Activated CD4-positive, alpha-beta T cell treated with anti-CD3 and anti-CD28 coated beads for 48 hours (primary cell): ENCODE results near the gene RAB6A.
"Not testable (repeated sequence)": the region's sequence is repeated elsewhere in the genome, so short reads cannot be mapped to it uniquely, and the experiment has no call there.

Experiments used
- DNase-seq: peaks from one replicate; pipeline ENCODE4 v3.0.0-alpha.2; 2020

The RAB6A gene

DNA sequence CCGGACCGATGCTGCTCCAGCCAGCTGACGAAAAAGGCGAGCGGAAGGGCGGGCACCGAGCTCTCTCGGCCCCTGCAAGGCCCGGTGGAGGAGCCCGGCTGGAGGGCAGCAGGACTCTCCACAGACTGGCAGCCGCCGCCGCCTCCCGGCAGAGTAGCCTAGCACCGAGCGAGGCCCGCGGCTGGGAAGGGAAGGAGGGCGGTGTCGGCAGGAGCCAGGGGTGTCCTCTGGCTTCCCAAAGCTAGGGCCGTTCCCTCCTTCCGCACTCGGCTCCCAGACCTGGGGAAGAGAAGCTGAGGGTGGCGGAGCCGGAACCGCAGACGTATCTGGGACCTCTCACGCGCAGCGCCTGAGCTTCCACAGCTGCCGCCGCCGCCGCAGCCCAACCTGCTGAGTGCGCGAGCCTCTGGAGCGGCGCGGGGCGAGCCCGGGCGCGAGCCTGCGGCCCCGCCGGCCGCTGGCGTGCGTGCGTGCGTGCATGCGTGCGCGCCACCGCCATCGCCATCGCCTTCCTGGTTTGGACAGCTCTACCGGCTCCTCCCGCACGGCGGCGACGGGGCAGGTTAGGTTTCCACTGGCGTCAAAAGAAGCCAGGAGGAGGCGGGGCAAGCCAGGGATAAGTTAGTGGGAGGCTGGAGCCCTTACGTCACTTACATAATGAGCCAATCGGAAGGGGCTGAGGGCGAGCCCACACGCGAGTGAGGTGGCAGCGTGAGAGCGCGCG is at the start of gene RAB6A:
TSS of gene RAB6A (minus strand) at position 396 of the 724 bp plus-strand sequence. CDS start 439 bp downstream, outside the sequence.
- peak; percentile 100 for DNase-seq

DNA sequence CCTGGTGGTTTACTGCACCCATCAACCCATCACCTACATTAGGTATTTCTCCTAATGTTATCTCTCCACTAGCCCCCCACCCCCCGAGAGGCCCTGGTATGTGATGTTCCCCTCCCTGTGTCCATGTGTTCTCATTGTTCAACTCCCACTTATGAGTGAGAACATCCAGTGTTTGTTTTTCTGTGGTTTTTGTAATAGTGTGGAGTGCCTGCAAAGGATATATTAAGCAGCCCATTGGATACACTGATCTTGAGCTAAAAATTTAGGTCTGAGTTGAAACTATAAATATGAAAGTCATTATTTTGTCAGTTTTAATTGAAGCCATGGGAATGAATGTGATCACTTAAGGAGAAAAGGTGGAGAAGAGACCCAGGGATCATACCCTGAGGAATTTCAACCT is 49.8 kb upstream of the RAB6A start:
- no peak for DNase-seq

DNA sequence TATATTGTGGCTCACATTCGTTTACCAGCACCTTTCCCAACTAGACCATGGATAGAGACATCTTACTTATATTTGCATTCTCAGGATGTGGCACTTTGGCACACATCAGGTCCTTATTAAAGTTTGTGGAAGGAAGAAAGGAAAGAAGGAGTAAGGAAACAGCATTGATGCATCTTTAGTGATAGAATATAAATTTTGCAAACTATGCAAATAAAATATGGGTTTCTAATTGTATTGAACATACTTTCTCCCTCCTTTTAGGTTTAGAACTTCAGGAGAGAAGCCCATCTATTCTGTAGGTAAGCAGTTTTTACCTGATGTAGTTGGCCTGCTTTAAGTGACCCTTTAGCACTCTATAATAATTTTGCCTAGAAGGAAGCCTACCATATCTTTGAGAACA is 47.2 kb upstream of the RAB6A start:
- no peak for DNase-seq

DNA sequence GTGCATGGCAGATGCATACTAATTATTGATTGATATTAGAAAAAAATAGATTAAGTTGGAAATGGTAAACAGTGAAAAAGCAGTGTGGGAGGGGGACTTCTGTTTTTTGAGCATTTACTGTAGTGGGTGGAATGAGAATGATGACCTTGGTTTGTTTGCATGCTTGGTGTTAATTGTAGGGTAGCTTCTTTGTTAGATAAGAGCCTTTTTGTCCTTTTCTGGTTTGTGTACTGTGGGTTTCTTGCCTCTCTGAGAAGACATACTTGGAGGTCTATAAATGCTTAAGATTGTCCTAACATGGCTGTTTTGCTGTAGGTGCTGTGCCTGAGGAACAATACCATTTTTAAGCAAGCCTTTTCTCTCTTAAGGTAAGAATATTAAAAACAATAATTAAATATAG is 43.8 kb upstream of the RAB6A start:
- no peak for DNase-seq

DNA sequence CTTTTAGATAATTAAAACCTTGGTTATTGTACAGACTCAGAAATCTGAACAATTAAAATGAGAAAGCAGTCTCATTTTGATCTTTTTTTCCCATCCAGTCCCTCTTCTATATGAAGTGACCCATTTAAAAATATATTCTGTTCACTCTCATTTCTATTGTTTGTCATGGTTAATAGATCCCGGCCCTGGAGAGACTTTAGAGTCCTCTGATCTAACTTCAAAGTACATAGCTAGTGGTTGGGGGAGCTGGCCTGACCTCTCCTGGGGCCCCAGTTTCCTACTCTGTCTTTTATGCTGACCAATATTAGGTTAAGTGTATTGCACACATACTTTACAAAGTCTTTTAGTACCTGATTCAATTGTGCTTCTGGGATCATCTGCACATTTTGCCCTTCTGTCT is 40.3 kb upstream of the RAB6A start:
- no peak for DNase-seq

DNA sequence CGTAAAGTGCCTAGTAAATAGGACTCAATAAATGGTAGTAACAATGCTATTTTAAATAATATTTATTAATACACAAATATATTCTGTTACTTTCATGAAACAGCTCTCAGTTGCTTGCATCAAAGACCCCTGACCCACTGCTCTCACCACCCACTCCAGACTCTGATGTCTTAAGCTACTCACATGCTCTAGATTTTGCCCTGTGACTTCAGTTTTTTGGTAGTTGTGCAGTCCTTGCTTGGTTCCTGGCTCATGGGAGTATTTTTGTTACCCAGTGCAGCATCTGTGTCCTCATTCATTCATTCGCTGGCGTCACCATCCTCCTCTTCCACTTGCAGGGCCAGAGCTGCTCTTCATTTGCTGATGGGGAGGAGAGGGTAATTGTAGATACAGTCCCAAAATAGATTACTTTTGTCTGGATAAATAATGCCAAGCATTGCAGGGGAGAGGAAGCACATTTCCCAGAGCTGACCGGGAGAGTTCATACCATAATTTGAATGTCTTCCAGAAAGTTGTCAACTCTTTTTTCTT is 39.5 kb upstream of the RAB6A start:
- no peak for DNase-seq

DNA sequence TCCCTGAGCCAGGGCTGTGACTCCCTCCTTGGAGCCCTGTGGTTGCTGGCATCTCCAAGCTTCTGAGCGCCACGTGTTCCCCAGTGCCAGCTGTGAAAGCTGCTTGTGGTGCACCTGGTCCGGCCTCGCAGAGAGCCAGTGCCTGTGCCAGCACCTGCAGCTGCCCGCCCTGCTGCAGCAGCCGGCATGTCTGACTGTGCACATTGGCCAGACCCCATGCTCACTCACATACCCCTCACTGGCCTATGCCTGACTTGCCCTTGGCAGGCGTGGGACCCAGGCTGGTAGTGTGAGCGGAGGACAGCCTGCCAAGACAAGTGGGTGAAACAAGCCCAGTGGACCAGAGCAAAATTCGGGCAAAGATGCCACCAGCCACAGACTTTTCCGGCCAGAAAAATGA is 36.6 kb upstream of the RAB6A start:
- no peak for DNase-seq

DNA sequence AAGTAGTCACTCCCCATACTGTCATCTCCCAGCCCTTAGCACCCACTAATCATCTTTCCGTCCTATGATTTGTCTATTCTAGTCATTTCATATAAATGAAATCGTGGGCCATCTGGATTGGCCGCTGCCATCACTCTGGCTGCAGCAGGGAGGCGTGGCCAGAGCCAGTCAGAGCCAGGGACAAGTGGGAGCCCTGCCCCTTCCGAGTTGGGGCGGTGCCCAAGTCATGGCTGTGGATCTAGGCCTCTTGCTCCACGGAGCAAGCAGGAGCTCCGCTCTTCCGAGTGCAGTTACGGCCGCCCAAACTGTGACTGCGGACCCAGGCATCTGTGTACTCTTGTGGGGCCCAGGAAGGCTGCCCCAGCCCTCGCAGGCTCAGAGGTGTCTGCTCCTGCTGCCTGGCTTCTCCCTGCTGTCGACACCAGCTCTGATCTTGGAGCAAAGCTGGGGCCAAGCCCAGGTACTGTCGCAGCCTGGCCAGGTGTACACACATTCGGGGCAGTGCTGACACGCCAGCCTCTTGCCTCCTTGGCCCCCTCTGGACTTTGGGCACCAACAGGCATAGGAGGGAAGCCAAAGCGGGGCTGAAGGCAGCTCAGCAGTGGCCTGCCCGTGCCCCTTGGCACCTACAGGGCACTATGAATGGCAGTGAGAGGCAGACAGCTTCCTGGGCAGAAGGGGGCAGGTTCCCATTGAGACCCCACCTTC is 35.2 kb upstream of the RAB6A start:
- DNase-seq, result no peak

DNA sequence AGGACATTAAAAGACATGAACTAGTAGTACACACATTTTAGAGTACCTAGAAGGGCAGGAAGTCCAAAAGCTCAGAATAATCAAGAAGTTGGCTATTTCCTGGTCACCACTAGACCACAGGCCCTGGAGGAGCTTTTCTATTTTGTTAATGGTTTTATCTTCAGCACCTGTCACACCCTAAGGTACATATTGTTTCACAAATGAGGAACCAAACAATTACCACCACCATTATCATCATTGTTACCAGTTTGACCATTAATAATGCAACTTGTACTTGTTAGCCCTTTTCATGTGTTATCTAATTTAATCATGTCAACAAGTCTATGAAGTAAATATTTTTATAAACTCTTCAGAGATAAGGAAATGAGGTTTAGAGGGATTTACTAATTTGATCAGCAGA is 31.7 kb upstream of the RAB6A start:
- no peak for DNase-seq

DNA sequence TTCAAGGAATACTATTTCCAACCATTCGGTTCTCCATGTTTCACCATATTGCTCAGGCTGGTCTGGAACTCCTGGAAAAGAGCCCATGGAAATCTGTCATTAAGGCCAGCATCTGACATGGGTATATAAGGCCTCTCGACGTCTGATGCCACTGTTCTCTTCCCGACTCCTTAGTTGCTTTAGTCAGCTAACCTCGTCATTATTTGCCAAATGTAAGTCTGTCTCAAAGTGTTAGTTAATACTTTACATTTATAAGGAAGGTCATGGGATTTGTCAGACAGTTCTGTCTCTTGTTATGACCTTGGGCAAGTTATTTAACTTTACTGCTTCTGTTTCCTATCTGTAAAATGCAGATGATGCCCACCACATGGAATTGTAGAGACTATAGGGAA is 28.4 kb upstream of the RAB6A start:
- DNase-seq, result no peak

DNA sequence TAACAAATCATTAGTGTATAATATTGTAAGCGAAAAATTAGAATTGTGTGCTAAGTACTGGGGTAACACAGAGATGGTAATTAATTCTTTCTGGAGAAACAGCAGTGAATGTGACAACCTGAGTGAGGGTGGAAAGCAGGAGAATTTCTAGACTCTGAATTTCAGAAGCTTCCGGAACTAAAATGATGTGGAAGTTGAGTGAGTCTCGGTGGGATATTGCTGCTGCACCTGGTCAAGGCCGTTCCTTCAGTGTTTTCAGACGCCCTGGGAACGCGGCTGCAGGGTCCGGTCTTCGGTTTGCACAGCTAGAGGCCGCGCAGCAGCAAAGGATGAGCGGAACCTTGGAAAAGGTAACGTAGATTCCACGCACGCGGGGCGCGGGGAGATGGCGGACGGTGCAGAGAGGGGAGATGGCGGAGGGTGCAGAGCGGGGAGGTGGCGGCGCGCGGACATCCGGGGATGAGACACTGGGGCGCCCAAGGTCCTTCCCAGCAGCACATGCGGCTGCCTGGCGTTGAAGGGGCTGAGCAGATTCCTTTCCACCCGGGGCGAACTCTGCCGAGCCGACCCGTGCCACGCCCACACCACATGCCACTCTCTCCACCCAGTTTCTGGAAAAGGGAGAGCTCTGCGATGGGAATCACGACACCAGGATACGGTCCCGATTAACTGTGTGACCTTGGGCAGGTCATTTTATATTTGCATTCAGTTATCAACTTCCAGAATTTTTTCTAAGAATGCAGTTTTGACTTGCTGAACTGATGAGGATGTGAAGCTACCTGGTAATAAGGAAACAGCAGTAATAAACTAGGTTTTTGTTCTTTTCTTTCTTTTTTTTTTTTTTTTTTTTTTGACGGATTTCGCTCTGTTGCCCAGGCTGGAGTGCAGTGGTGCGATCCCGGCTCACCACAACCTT is 27.0 kb upstream of the RAB6A start, which contains the start of gene MRPL48:
TSS of gene MRPL48 (plus strand) at position 232 of the 916 bp plus-strand sequence. CDS start at position 330, 98 bp downstream.
- DNase-seq, result peak; percentile 94

DNA sequence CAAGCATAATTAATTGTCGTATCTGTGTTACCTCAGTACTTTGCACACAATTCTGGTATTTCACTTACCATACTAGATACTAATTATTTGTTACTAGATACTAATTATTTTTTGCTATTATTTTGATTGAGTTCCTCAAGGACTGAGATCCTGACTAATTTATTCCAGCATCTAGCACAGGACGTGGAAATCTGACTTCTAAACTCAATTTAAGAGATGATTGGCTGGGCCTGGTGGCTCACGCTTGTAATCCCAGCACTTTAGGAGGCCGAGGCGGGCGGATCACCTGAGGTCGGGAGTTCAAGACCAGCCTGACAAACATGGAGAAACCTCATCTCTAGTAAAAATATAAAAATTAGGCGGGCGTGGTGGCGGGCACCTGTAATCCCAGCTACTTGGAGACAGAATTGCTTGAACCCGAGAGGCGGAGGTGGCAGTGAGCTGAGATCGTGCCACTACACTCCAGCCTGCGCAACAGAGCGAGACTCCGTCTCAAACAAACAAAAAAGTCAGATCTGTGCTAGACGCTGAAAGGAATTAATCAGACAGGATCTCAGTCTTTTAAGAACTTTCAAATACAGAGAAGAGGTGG is 26.3 kb upstream of the RAB6A start:
- DNase-seq, result no peak

DNA sequence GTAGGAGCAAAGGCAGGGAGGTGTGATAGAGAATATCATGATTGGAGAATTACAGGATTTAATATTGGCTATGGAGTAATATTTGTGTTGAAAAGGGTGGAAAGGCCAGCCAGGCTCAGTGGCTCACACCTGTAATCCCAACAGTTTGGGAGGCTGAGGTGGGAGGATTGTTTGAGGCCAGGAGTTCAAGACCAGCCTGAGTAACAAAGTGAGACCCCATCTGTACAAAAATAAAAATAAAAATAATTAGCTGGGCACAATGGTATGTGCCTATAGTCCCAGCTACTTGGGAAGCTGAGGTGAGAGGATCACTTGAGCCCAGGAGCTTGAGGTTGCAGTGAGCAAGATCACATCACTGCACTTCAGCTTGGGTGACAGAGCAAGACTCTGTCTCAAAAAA is 24.6 kb upstream of the RAB6A start:
- DNase-seq, result not testable (repeated sequence)

DNA sequence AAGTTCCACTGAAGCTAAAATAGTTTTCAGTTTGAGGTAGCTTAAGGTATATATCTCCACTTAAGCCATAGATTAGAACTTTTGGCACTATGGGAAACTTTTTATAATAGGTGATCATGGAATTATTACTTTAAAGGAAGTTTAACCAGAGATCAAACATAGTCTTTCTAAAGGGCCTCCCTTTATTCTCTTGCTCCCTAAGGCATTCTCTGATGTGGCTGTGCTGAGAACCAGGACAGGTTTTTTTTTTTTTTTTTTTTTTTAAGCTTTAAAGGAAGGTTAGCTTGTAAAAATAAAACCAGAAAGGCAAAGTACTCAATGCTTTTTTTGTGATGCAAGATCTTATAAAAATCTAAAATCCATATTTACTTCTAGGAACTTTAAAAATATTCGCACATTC is 23.9 kb upstream of the RAB6A start:
- DNase-seq, result no peak

DNA sequence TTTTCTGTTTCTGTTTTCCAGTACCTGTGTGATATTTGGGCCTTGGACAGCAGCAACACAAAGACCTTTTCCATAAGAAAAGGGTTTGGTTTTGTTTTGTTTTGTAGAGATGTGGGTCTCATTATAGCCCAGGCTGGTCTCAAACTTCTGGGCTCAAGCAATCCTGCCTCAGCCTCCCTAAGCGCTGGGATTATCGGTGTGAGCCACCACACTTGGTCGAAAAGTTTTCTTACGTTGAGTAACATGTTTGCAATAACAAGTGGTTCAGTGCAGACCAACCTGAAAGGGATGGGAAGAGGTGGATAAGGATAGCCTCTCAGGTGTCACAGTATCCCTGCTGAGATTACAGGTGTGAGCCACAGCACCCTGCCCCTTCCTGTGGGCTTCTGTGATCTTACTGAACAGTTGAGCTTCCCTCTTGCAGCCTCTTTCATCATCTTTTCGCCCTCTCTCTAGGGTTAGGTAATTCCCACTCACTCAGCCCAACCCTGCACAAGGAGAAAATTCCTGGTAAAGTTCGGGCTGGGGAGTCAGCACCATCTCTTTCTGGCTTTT is 23.3 kb upstream of the RAB6A start:
- DNase-seq, result no peak

DNA sequence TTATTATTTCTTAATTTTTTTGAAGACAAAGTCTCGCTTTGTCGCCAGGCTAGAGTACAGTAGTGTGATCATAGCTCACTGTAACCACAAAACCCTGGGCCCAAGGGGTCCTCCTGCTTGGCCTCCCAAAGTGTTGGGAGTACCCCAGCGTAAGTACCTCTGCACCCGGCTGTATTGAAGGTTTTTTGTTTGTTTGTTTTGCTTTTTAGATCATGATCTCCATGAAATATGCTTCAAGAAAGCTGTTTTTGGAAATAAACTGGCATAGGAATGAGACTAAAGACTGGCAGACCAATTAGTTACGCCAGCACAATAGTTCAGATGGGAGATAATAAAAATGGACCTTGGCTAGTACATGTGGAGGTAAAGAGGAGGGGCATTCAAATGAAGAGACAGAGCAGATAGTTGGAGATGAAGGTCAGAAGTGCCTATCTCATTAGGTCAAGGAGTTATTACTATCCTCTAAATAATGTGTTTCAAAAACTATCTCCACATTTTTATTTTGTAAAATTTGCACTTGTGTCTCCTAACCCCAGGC is 22.7 kb upstream of the RAB6A start:
- no peak for DNase-seq

DNA sequence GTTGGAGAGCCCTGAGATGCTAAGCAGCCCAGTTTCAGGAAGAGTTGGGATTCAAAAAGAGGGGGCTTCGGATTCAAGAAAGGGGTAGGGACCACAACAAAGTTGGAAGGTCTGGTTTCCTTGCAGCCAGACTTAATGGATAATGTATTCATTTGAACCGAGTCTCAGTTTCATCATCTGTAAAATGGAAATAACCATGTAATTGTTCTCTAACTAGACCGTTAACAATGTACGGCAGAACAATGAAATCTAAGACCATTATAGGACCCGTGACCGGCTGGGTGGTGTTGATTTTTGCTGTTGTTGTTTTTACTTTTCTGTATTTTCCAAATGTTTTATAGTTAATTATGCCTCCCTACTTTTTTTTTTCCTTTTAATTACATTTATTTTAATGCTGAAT is 20.4 kb upstream of the RAB6A start:
- DNase-seq, result no peak

DNA sequence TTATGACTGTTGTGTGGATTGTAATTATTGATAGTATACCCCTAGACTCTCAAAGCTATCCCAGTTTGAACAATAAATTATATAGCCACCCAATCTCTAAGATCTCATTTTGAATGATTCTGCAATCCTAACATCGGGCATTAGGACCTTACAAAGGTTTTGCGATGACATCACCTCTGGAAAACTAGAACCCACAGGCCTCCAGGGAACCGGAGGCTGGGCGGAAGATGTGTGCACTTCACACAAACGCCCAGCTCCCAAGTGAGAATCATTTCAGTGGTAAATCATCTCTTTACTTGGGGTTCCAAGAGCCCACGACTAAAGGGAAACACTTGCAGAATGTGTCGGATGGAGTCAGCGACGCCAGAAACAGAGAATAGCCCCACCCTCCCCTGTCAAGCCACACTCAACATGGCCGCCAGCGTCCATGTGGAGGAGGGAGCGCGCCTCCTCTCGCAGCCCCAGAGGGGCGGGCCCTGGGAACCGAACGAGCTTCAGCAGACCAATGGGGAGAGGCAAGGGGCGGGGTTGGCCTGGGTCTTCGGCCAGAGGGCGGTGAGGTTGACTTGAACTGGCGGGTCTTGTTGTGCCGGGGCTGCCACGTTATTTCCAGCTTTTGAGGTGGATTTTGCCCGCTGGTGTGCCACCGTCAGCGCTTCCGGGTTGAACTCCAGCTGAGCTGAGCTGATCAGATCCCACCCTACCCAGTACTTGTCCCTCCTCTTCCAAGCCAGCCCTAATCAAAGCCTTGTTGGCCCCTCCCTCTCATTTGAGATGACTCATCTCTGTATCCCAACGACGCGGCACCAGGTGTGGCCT is 18.4 kb upstream of the RAB6A start:
- DNase-seq, result peak; percentile 99

DNA sequence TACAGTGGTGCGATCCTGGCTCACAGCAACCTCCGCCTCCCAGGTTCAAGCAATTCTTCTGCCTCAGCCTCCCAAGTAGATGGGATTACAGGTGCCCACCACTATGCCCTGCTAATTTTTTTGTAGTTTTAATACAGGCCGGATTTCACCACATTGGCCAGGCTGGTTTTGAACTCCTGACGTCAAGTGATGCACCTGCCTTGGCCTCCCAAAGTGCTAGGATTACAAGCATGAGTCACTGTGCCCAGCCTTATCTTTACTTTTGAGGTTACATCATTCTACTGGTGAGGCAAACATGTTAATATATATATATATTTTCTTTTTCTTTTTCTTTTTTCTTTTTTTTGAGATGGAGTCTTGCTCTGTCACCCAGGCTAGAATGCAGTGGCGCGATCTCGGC is 9.9 kb upstream of the RAB6A start:
- DNase-seq, result not testable (repeated sequence)

DNA sequence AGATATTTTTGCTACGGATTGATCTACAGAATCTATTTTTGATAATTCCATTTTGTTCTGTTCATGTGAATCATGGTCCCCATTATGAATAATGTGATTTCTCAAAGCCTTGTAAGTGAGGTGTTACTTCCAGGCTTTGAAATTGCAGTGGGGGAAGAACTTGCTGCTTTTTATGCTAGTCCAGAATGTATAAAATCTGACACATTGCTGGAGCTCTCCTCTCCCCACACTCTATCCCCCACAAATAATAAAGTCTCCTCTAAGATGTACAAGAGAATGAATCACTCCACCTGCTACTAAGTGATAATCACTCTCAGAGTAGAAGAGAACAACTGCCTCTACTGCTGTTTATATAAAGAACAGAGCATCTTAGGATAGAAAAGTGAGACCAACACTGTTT is 5.9 kb upstream of the RAB6A start:
- DNase-seq, result no peak

DNA sequence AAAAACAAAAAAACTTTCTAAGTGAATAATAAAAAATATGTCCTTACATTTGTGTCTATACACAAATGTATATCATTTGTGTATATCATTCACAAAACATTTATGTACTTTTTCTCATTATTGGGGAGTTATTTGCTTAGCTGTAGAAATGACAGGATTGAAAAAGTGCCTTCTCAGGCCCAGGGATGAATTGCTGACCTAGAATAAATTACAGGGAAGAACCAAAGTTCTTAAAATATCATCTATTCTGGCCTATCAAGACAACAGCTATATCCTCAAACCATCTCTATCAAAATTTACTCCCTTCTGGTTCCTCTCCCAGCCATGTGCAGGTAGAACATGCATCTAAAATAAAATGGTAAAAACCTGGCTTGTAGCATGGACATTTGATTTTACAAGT is 1.9 kb upstream of the RAB6A start:
- DNase-seq, result no peak
